ENCODE results near the gene GMIP.
A peak's percentile ranks its signal among the peaks of the same experiment; 100 is the strongest.

The GMIP gene

DNA sequence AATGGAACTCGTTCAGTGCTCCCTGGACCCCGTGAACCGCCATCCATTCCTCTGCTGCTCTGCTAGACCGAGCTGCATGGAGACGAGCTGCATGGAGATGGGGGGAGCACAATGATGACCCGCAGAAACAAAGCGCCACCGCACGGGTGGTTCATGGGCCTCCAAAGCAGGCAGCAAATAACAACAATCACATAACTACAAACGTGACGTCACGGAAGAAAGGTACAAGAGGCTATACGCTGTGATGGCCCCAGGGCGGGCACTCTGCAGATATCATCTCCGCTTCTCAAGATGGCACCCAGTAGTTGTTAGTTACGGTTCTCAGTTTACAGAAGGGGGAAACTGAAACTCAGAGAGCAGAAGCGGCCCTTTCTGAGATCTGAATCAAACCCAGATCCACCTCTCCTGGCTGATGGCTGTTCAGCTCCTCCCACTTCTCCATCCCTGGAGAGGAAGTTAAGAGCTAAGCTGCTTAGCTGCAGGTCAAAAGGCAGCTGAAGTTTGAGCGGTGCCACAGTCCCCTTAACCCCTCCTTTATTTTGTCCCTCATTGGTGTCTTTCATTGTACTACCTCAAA is 18.3 kb upstream of the GMIP start:
- Histone ChIP-seq H3K9ac (ENCODE audit: low read depth, low read length) (peak overlapping the region; percentile 94), H3K4me3 (ENCODE audit: low read depth in 1 of 2, low read length in 2 of 2) (peak overlapping the region in 1 of 2 experiments; percentile 93; a peak in 2 of 4 replicates), H3K27ac (ENCODE audit: low read length) (peak overlapping the region; percentile 90), H3K27me3 (ENCODE audit: insufficient read depth, low read length, poor library complexity) (no peaks in the 10 kb centered on the region), H3K4me1 (ENCODE audit: insufficient read depth, low read length) (peaks cover 43% of the 10 kb centered on the region), H3K9me3 (ENCODE audit: insufficient read depth, low read length, severe bottlenecking) (no peaks in the 10 kb centered on the region), H3K79me2 (ENCODE audit: insufficient read depth, low read length) (peaks cover 87% of the 10 kb centered on the region), H4K20me1 (ENCODE audit: insufficient read depth, low read length) (peaks cover 41% of the 10 kb centered on the region), H3K36me3 (ENCODE audit: insufficient read depth, low read length) (peaks cover 58% of the 10 kb centered on the region), H3K4me2 (ENCODE audit: insufficient read depth, low read length) (peak overlapping the region; percentile 94), H2AFZ (ENCODE audit: low read depth, low read length) (no peak overlapping the region)
- no peak for TF ChIP-seq EZH2 (IDR thresholded peaks at IDR 0.05; ENCODE audit: borderline replicate concordance, low read depth, low read length, severe bottlenecking)
- TF ChIP-seq, protein P1, sequence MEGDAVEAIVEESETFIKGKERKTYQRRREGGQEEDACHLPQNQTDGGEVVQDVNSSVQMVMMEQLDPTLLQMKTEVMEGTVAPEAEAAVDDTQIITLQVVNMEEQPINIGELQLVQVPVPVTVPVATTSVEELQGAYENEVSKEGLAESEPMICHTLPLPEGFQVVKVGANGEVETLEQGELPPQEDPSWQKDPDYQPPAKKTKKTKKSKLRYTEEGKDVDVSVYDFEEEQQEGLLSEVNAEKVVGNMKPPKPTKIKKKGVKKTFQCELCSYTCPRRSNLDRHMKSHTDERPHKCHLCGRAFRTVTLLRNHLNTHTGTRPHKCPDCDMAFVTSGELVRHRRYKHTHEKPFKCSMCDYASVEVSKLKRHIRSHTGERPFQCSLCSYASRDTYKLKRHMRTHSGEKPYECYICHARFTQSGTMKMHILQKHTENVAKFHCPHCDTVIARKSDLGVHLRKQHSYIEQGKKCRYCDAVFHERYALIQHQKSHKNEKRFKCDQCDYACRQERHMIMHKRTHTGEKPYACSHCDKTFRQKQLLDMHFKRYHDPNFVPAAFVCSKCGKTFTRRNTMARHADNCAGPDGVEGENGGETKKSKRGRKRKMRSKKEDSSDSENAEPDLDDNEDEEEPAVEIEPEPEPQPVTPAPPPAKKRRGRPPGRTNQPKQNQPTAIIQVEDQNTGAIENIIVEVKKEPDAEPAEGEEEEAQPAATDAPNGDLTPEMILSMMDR (IDR thresholded peaks at IDR 0.05; ENCODE audit: borderline replicate concordance, extremely low read depth, low read length, poor library complexity, severe bottlenecking) = no peak
- ATAC-seq (ENCODE audit: insufficient read depth, low read depth) (no peak), DNase-seq (peak; percentile 39)

DNA sequence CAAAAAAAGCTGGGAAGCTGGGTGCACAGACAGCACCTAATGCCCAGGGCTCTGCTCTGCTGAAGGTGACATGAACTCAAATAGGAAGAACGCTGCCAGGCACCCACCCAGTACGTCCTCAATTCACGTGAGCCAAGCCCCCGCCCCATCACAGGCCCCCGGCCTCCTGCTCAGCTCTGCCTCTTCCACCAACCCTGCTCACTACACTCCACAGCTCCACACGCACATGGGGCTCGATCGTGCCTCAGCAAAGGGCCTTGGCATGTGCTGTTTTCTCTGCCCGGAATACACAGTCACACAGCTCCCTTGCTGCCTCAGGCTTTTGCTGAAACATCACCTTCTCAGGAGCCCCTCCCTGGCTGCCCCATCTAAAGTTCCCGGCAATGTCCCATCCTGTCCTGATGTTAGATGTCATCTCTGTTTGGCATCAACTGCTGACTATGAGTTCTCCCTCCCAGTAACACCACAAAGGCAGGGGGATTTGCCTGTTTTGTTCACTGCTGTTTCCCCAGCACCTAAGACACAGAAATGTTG is 17.8 kb upstream of the GMIP start:
- Histone ChIP-seq H3K9ac (ENCODE audit: low read depth, low read length) (0 out of 2 replicates have a peak overlapping the region, but pooled peaks have one; percentile 94), H3K36me3 (ENCODE audit: insufficient read depth, low read length) (peaks cover 63% of the 10 kb centered on the region), H3K4me1 (ENCODE audit: insufficient read depth, low read length) (peaks cover 38% of the 10 kb centered on the region), H3K27me3 (ENCODE audit: insufficient read depth, low read length, poor library complexity) (no peaks in the 10 kb centered on the region), H3K4me3 (ENCODE audit: low read depth in 1 of 2, low read length in 2 of 2) (peak overlapping the region in 1 of 2 experiments; percentile 93; a peak in 1 of 4 replicates), H4K20me1 (ENCODE audit: insufficient read depth, low read length) (peaks cover 45% of the 10 kb centered on the region), H3K27ac (ENCODE audit: low read length) (peak overlapping the region; percentile 90; the same call in 1 of the 2 replicates), H2AFZ (ENCODE audit: low read depth, low read length) (no peak overlapping the region), H3K4me2 (ENCODE audit: insufficient read depth, low read length) (peak overlapping the region; percentile 94), H3K79me2 (ENCODE audit: insufficient read depth, low read length) (peaks cover 82% of the 10 kb centered on the region), H3K9me3 (ENCODE audit: insufficient read depth, low read length, severe bottlenecking) (no peaks in the 10 kb centered on the region)
- TF ChIP-seq, protein P1 (IDR thresholded peaks at IDR 0.05; ENCODE audit: borderline replicate concordance, extremely low read depth, low read length, poor library complexity, severe bottlenecking) = no peak
- no peak for TF ChIP-seq EZH2 (IDR thresholded peaks at IDR 0.05; ENCODE audit: borderline replicate concordance, low read depth, low read length, severe bottlenecking)
- no peak for ATAC-seq (ENCODE audit: insufficient read depth, low read depth)
- DNase-seq = no peak

DNA sequence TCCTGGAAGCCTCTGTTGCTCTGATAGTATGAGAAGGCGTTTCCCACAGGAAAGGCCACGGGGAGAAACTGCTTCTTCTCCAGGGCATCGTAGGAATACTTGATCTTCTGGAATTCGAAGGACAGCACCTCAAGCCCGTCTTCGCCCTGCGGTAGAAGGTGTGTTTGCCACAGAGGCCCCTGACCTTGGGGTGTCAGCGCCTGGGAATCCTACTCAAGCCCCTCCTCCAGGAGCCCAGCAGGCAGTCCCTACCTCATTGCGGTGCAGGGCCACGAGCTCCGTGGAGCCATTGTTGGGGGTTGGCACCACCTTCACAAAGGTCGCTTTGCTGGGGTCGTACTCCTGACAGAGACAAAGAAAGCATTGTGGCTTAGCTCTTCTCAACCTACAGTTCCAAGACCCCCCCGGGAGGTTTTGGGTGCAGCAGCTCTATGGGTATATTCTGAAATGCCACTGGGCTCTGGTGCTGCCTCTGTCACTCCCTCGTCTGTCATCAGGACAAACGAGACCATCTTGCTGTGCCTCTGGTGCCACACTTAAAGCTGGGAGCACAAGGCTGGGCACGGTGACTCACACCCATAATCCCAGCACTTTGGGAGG is 16.3 kb upstream of the GMIP start:
- ATAC-seq (ENCODE audit: insufficient read depth, low read depth) (no peak), DNase-seq (no peak)
- no peak for TF ChIP-seq EZH2 (IDR thresholded peaks at IDR 0.05; ENCODE audit: borderline replicate concordance, low read depth, low read length, severe bottlenecking)
- TF ChIP-seq, protein P1 (IDR thresholded peaks at IDR 0.05; ENCODE audit: borderline replicate concordance, extremely low read depth, low read length, poor library complexity, severe bottlenecking) = no peak
- H3K4me2 ChIP-seq (ENCODE audit: insufficient read depth, low read length) = no peak overlapping the region
- H3K4me1 ChIP-seq (ENCODE audit: insufficient read depth, low read length) = peaks cover 26% of the 10 kb centered on the region
- no peak overlapping the region for H3K4me3 ChIP-seq (ENCODE audit: low read depth in 1 of 2, low read length in 2 of 2)
- H3K79me2 ChIP-seq (ENCODE audit: insufficient read depth, low read length) = peaks cover 71% of the 10 kb centered on the region
- no peak overlapping the region for H3K9ac ChIP-seq (ENCODE audit: low read depth, low read length)
- no peaks in the 10 kb centered on the region for H3K9me3 ChIP-seq (ENCODE audit: insufficient read depth, low read length, severe bottlenecking)
- no peaks in the 10 kb centered on the region for H3K27me3 ChIP-seq (ENCODE audit: insufficient read depth, low read length, poor library complexity)
- no peak overlapping the region for H2AFZ ChIP-seq (ENCODE audit: low read depth, low read length)
- H3K36me3 ChIP-seq (ENCODE audit: insufficient read depth, low read length) = peaks cover 78% of the 10 kb centered on the region
- no peak overlapping the region; the same call in 1 of the 2 replicates for H3K27ac ChIP-seq (ENCODE audit: low read length)
- H4K20me1 ChIP-seq (ENCODE audit: insufficient read depth, low read length) = peaks cover 49% of the 10 kb centered on the region
